Heart right ventricle (tissue), 16 donors: ENCODE data around the gene SHISA7. TPM values are rescaled to one million over a fixed set of nuclear protein-coding genes. Genes with fewer than 3 reads are reported as not detected.
A peak's percentile ranks its signal among the peaks of the same experiment; 100 is the strongest.

Experiments
- ATAC-seq, 8 donors: fragments of 200-7000 bp; cut with Tn5 transposase; one replicate each; pipeline ENCODE4 v1.9.1; 2020; ENCODE audit warnings: mild to moderate bottlenecking in 8 of 8, moderate library complexity in 8 of 8, moderate number of reproducible peaks in 1 of 8
- DNase-seq, 2 donors: peaks; one replicate each; pipeline ENCODE4 v3.0.0-alpha.2; 2020
- H3K27ac ChIP-seq, 10 donors: fragments of 200-600 bp; sonication (generic) in 2 of 10; one replicate each; pipeline versions ENCODE4 v1.5.0 to v1.8.0; 2020 to 2022; ENCODE audit warnings: mild to moderate bottlenecking in 3 of 10
- H3K27me3 ChIP-seq, 7 donors: fragments of 200-600 bp; one replicate each; pipeline ENCODE4 v1.8.0; 2021 to 2022; ENCODE audit warnings: mild to moderate bottlenecking in 2 of 7
- H3K36me3 ChIP-seq, 9 donors: fragments of 200-600 bp; sonication (generic) in 1 of 9; one replicate each; pipeline versions ENCODE4 v1.5.0 to v1.8.0; 2020 to 2022; ENCODE audit warnings: mild to moderate bottlenecking in 2 of 9
- H3K4me1 ChIP-seq, 9 donors: fragments of 200-600 bp; sonication (generic) in 1 of 9; one replicate each; pipeline versions ENCODE4 v1.5.0 to v1.8.0; 2020 to 2022; ENCODE audit warnings: mild to moderate bottlenecking in 4 of 9
- H3K4me3 ChIP-seq, 10 donors: fragments of 200-600 bp; sonication (generic) in 2 of 10; one replicate each; pipeline versions ENCODE4 v1.5.0 to v1.8.0; 2020 to 2022; ENCODE audit warnings: mild to moderate bottlenecking in 7 of 10, moderate library complexity in 2 of 10
- H3K9me3 ChIP-seq, 11 donors: fragments of 200-600 bp in 10 of 11; sonication (generic) in 2 of 11; one replicate each; pipeline versions ENCODE4 v1.5.0 to v1.8.0; 2013 to 2022; ENCODE audit warnings: mild to moderate bottlenecking in 2 of 11, control low read depth in 1 of 11, moderate library complexity in 1 of 11
- WGBS, 2 donors: extraction: QIAGEN DNeasy Blood & Tissue Kit; methylation state at CpG; one replicate each; pipeline ENCODE4 v1.1.7; 2013; ENCODE audit warnings: inconsistent platforms in 1 of 2; 5-methylcytosine and 5-hydroxymethylcytosine counted together
- intact Hi-C, 10 donors: fragments of 100-400 bp; cut with DNase I; formaldehyde crosslinking; loops; one replicate each; pipeline versions ENCODE4 v1.11.1 to v1.14.2; 2022
- polyA plus RNA-seq, 2 donors: library from polyadenylated mRNA; stranded (reverse); fragments of 200-250 nt; gene quantifications; one replicate each; pipeline ENCODE4 v1.2.3, GENCODE V29; 2013
- total RNA-seq, 10 donors: library from RNA; stranded (reverse); fragmentation: NEBNext Ultra II Directional in 3 of 10; extraction: Animal tissue kit (Norgen Biotek cat#: 25700) in 3 of 10; gene quantifications; one replicate each; pipeline versions ENCODE4 v1.2.1 to v1.2.4, GENCODE V29; 2021 to 2023
- TF ChIP-seq, protein P1 (sequence below), 9 donors: fragments of 200-600 bp; sonication (generic) in 2 of 9; IDR thresholded peaks; one replicate each; pipeline versions ENCODE4 v1.5.0 to v1.8.0; 2021 to 2022; ENCODE audit warnings: antibody characterized with exemption in 9 of 9, mild to moderate bottlenecking in 5 of 9, moderate library complexity in 1 of 9
- donor health status: Arrhythmogenic right ventricular cardiomyopathy.
- donor health status: ischemic (EF 13 %, LVEDD 7.1; RV severe dilation, severe dysfunction).
- donor health status: healthy with polysubstance abuse.
- donor health status: DM: no; HTN: yes; CAD: no.
- donor health status: DM: no; HTN: no; CAD: no.
- donor health status: ischemic (EF 25% LVEDD 6.9; RV normal size, moderate dysfunction).
- donor health status: ischemic (EF 25% LVEDD 5.7; RV mildly dilated, moderate dysfunction).
- donor health status: healthy.
- donor health status: DM: yes; HTN: yes; CAD: no.
- donor health status: Ischemic cardiomyopathy.
- donor health status: ischemic (EF 35%, LVEDD 5.7; RV mildly dilated, moderate dysfunction).
- donor health status: nonischemic (EF 11% LVEDD 7.7; RV severe dilation, severe dysfunction).
- donor health status: DM: yes; HTN: yes; CAD: no.
- donor health status: PGD.
- donor health status: ischemic (EF 29% LVEDD 5.4; RV normal size, mild dysfunction).
- donor health status: nonischemic (EF 23%, LVEDD 6.1; RV moderate dilation, normal function).

SHISA7 gene
- total and polyA plus RNA-seq, 12 donors = under 0.01 TPM; not detected in 11

- H3K36me3 ChIP-seq = peaks cover 0 to 5% (median 0%) of the 10 kb centered on the region in 9 donors
- DNase-seq (peak in 1 of 2 donors; percentile 61), ATAC-seq (peak in 5 of 8 donors; percentile 5 to 18 (median 7))
- H3K27me3 ChIP-seq = peaks cover 0 to 9% (median 4%) of the 10 kb centered on the region in 7 donors
- H3K9me3 ChIP-seq = no peaks in the 10 kb centered on the region
- peak within 1 kb of the TSS; percentile 78 to 95 (median 88) for H3K27ac ChIP-seq
- WGBS, 2 donors = 15 to 17% methylated on average over 15 to 17 of the region's 21 CpGs
- peak within 1 kb of the TSS in 6 of 10 donors; percentile 9 to 38 (median 30) for H3K4me3 ChIP-seq
- H3K4me1 ChIP-seq = peaks cover 28 to 67% (median 50%) of the 10 kb centered on the region in 9 donors
- TF ChIP-seq, protein P1, sequence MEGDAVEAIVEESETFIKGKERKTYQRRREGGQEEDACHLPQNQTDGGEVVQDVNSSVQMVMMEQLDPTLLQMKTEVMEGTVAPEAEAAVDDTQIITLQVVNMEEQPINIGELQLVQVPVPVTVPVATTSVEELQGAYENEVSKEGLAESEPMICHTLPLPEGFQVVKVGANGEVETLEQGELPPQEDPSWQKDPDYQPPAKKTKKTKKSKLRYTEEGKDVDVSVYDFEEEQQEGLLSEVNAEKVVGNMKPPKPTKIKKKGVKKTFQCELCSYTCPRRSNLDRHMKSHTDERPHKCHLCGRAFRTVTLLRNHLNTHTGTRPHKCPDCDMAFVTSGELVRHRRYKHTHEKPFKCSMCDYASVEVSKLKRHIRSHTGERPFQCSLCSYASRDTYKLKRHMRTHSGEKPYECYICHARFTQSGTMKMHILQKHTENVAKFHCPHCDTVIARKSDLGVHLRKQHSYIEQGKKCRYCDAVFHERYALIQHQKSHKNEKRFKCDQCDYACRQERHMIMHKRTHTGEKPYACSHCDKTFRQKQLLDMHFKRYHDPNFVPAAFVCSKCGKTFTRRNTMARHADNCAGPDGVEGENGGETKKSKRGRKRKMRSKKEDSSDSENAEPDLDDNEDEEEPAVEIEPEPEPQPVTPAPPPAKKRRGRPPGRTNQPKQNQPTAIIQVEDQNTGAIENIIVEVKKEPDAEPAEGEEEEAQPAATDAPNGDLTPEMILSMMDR (IDR thresholded peaks at IDR 0.05) = no peak
- intact Hi-C loops = no loop called here
Measured at GRCh38 chr19:55487924-55488687, 45.0 kb upstream of the SHISA7 start, which contains the start of gene SSC5D. Gene SSC5D, plus strand, starts transcription at chr19:55488436. Its CDS starts 154 bp downstream, at chr19:55488590.

GRCh38 chr19:55486971-55487923 lies 44.1 kb upstream of the SHISA7 start:
- peak overlapping the region; percentile 78 to 95 (median 88) for H3K27ac ChIP-seq
- 34 to 39% methylated on average over 27 of the region's 27 CpGs for WGBS, 2 donors
- intact Hi-C loops = no loop called here
- TF ChIP-seq, protein P1 (IDR thresholded peaks at IDR 0.05) = no peak
- H3K4me3 ChIP-seq = peak overlapping the region in 6 of 10 donors; percentile 9 to 31 (median 26)
- no peaks in the 10 kb centered on the region for H3K9me3 ChIP-seq
- H3K36me3 ChIP-seq = peaks cover 0 to 13% (median 6%) of the 10 kb centered on the region in 9 donors
- peaks cover 27 to 60% (median 46%) of the 10 kb centered on the region in 9 donors for H3K4me1 ChIP-seq
- H3K27me3 ChIP-seq = peaks cover 0 to 4% (median 0%) of the 10 kb centered on the region in 7 donors
- peak in 1 of 2 donors; percentile 89 for DNase-seq
- ATAC-seq = peak; percentile 20 to 81 (median 63)

GRCh38 chr19:55486043-55486970 lies 43.2 kb upstream of the SHISA7 start:
- intact Hi-C loops = no loop called here
- Histone ChIP-seq H3K36me3 (peaks cover 0 to 21% (median 10%) of the 10 kb centered on the region in 9 donors), H3K9me3 (no peaks in the 10 kb centered on the region), H3K27ac (peak overlapping the region; percentile 78 to 95 (median 88)), H3K4me3 (peak overlapping the region in 7 of 10 donors; percentile 7 to 31 (median 19)), H3K27me3 (peaks cover 0 to 4% (median 0%) of the 10 kb centered on the region in 7 donors), H3K4me1 (peaks cover 27 to 58% (median 46%) of the 10 kb centered on the region in 9 donors)
- 65 to 69% methylated on average over 53 of the region's 53 CpGs for WGBS, 2 donors
- peak in 4 of 8 donors; percentile 2 to 37 (median 26) for ATAC-seq
- TF ChIP-seq, protein P1 (IDR thresholded peaks at IDR 0.05) = peak in 6 of 9 donors; percentile 21 to 57 (median 42)
- no peak for DNase-seq
